ENCODE data around the gene ZNF516. TPM values are rescaled to one million over a fixed set of nuclear protein-coding genes. Genes with fewer than 3 reads are reported as not detected.

Gene ZNF516
- total and polyA plus RNA-seq, 8 donors, result 5.4 to 21.3 (median 12.7) TPM

GRCh38 chr18:76391746-76392145, 103.3 kb downstream of the ZNF516 start:
- intact Hi-C loops (cut with DNase I), result no loop called here
- Histone ChIP-seq H3K4me1 (peaks cover 0 to 7% (median 0%) of the 10 kb centered on the region in 3 donors), H3K9me3 (no peaks in the 10 kb centered on the region), H3K4me3 (no peak overlapping the region), H3K27me3 (no peaks in the 10 kb centered on the region), H3K36me3 (no peaks in the 10 kb centered on the region), H3K27ac (no peak overlapping the region)
- ATAC-seq (no peak), FAIRE-seq (no peak), DNase-seq (no peak)
- 94% methylated on average over 19 of the region's 19 CpGs for WGBS, 2 donors
- no peak for TF ChIP-seq CTCF (IDR thresholded peaks at IDR 0.05)

GRCh38 chr18:76391038-76391437, 104.0 kb downstream of the ZNF516 start:
- Histone ChIP-seq H3K9me3 (no peaks in the 10 kb centered on the region), H3K36me3 (no peaks in the 10 kb centered on the region), H3K4me1 (peaks cover 0 to 7% (median 0%) of the 10 kb centered on the region in 3 donors), H3K4me3 (no peak overlapping the region), H3K27ac (no peak overlapping the region), H3K27me3 (no peaks in the 10 kb centered on the region)
- 87 to 88% methylated on average over 9 of the region's 9 CpGs for WGBS, 2 donors
- ATAC-seq, result no peak
- no peak for TF ChIP-seq CTCF (IDR thresholded peaks at IDR 0.05)
- DNase-seq, result no peak
- intact Hi-C loops (cut with DNase I), result no loop called here
- no peak for FAIRE-seq

GRCh38 chr18:76390452-76391035, 104.5 kb downstream of the ZNF516 start:
- DNase-seq, result no peak
- no peak overlapping the region for H3K27ac ChIP-seq
- no peak for FAIRE-seq

GRCh38 chr18:76389716-76390115, 105.3 kb downstream of the ZNF516 start:
- Histone ChIP-seq H3K9me3 (no peaks in the 10 kb centered on the region), H3K4me3 (no peak overlapping the region), H3K27ac (no peak overlapping the region), H3K4me1 (peaks cover 0 to 7% (median 0%) of the 10 kb centered on the region in 3 donors), H3K36me3 (no peaks in the 10 kb centered on the region), H3K27me3 (no peaks in the 10 kb centered on the region)
- DNase-seq, result no peak
- ATAC-seq, result no peak
- no peak for FAIRE-seq
- WGBS, 2 donors, result 89 to 93% methylated on average over 11 of the region's 11 CpGs
- no peak for TF ChIP-seq CTCF (IDR thresholded peaks at IDR 0.05)
- intact Hi-C loops (cut with DNase I), result no loop called here

More at GRCh38 chr18:76390452-76391035, 104.5 kb downstream of the ZNF516 start:
- peak in 3 of 4 donors; percentile 20 to 48 (median 37) for ATAC-seq
- Histone ChIP-seq H3K36me3 (no peaks in the 10 kb centered on the region), H3K4me3 (no peak overlapping the region), H3K9me3 (no peaks in the 10 kb centered on the region), H3K27me3 (no peaks in the 10 kb centered on the region), H3K4me1 (peaks cover 0 to 7% (median 0%) of the 10 kb centered on the region in 3 donors)
- 46 to 48% methylated on average over 17 of the region's 17 CpGs for WGBS, 2 donors
- intact Hi-C loops (cut with DNase I), result no loop called here
- no peak for TF ChIP-seq CTCF (IDR thresholded peaks at IDR 0.05)

- ATAC-seq (peak in 3 of 4 donors; percentile 8 to 39 (median 14)), DNase-seq (no peak), FAIRE-seq (no peak)
- Histone ChIP-seq H3K27me3 (no peaks in the 10 kb centered on the region), H3K27ac (no peak overlapping the region), H3K4me1 (peaks cover 0 to 7% (median 0%) of the 10 kb centered on the region in 3 donors), H3K36me3 (no peaks in the 10 kb centered on the region), H3K4me3 (no peak overlapping the region), H3K9me3 (no peaks in the 10 kb centered on the region)
- no peak for TF ChIP-seq CTCF (IDR thresholded peaks at IDR 0.05)
- intact Hi-C loops (cut with DNase I), result no loop called here
- WGBS, 2 donors, result 80 to 90% methylated on average over 9 of the region's 9 CpGs
Measured at GRCh38 chr18:76388891-76389423, 106.1 kb downstream of the ZNF516 start.
